ENCODE measurements around the gene ACTBL2. TPM values are rescaled to one million over a fixed set of nuclear protein-coding genes. Genes with fewer than 3 reads are reported as not detected.

ACTBL2 gene
- 0.99 and 1.0 TPM in 2 replicates for polyA plus RNA-seq (2012; rRNA removed)
- polyA plus RNA-seq (2012; cell fraction: cytosol; rRNA removed), result 0.80 and 0.85 TPM in 2 replicates
- polyA plus RNA-seq (2012; cell fraction: nucleus; rRNA removed), result 0.65 and 1.1 TPM in 2 replicates

DNA sequence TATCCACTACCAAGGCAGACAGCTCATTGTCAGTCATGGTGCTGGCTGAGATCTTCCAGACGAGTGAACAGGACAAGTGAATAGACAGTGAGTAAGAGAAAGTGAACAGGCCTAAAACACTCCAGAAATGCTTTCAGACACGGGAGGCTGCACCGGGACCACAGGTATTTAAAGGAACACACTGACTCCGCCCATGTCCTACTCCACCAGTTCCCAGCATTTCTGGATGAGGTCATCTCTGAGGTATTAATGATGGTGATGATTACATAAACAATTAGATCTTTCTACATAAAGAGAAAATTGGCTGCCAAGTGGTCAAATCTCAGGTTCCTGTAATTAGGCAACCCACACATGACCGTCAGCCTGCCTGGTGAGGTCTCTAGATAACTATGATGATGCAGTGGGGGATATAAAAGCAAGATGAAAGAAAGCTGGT is at the start of gene ACTBL2:
ACTBL2 (minus strand) TSS at position 141 of the 436 bp plus-strand sequence; CDS start at position 37, 104 bp downstream.
- Histone ChIP-seq H3K36me3 (replicated peaks in 1 of 2; ENCODE audit: control insufficient read depth in 1 of 2, insufficient read depth in 2 of 2, low read length in 1 of 2) (no peaks in the 10 kb centered on the region), H3K4me1 (ENCODE audit: control insufficient read depth in 1 of 2, insufficient read depth in 2 of 2, low read depth in 1 of 2, low read length in 1 of 2) (peaks cover 3 to 6% of the 10 kb centered on the region in 2 experiments), H3K4me3 (ENCODE audit: low read depth in 2 of 2, low read length in 1 of 2) (no peak within 1 kb of the TSS), H3K9ac (no peak within 1 kb of the TSS), H2AFZ (ENCODE audit: low read depth) (no peak within 1 kb of the TSS), H3K9me3 (no peaks in the 10 kb centered on the region), H3K79me2 (ENCODE audit: insufficient read depth) (no peaks in the 10 kb centered on the region), H3K4me2 (no peak within 1 kb of the TSS), H3K9me2 (no peaks in the 10 kb centered on the region), H4K20me1 (ENCODE audit: insufficient read depth) (no peaks in the 10 kb centered on the region), H3F3A (replicated peaks; ENCODE audit: insufficient read depth) (peaks cover 3% of the 10 kb centered on the region), H3K27ac (ENCODE audit: low read depth in 2 of 2, low read length in 1 of 2) (no peak within 1 kb of the TSS), H3K27me3 (ENCODE audit: insufficient read depth) (no peaks in the 10 kb centered on the region)
- POLR2A ChIA-PET, result no interaction called here
- TF ChIP-seq TAF1 (IDR thresholded peaks at IDR 0.05; ENCODE audit: borderline replicate concordance, low read depth, low read length) (no peak), ELF1 (IDR thresholded peaks at IDR 0.05) (no peak), PBX3 (IDR thresholded peaks at IDR 0.05) (peak; percentile 56), RXRA (IDR thresholded peaks at IDR 0.05; ENCODE audit: borderline replicate concordance, low read depth) (no peak), NFIC (IDR thresholded peaks at IDR 0.05; ENCODE audit: borderline replicate concordance) (no peak), POLR2AphosphoS5 (IDR thresholded peaks at IDR 0.05; ENCODE audit: low read depth, low read length) (no peak), TCF12 (IDR thresholded peaks at IDR 0.05) (peak; percentile 66), FOXJ3 (CRISPR knock-in tag; IDR thresholded peaks at IDR 0.05) (no peak), IRF3 (IDR thresholded peaks at IDR 0.05; ENCODE audit: low read depth, low read length) (no peak), FOXM1 (IDR thresholded peaks at IDR 0.05; ENCODE audit: low read depth) (no peak), MAX (IDR thresholded peaks at IDR 0.05; ENCODE audit: low read depth) (no peak)
- CTCF ChIA-PET, result interaction anchor here (1.3 to 2.2 kb wide), 2 partner anchors 10 to 189 kb away, joined by 3 to 6 read pairs; no protein-coding TSS in a partner anchor
- WGBS (ENCODE audit: low lambda C conversion rate), result 71% methylated on average over 5 of the region's 5 CpGs
- DNase-seq, result no peak

- H3K4me2 ChIP-seq, result no peak overlapping the region
- H3K4me1 ChIP-seq (ENCODE audit: control insufficient read depth in 1 of 2, insufficient read depth in 2 of 2, low read depth in 1 of 2, low read length in 1 of 2), result no peaks in the 10 kb centered on the region; a peak in 1 of 4 replicates
- no peaks in the 10 kb centered on the region for H3K9me2 ChIP-seq
- no peaks in the 10 kb centered on the region for H3K79me2 ChIP-seq (ENCODE audit: insufficient read depth)
- no peak overlapping the region for H2AFZ ChIP-seq (ENCODE audit: low read depth)
- ChIA-PET POLR2A (no interaction called here), CTCF (no interaction called here)
- H3K27me3 ChIP-seq (ENCODE audit: insufficient read depth), result no peaks in the 10 kb centered on the region
- no peak for DNase-seq
- no peak overlapping the region for H3K9ac ChIP-seq
- no peaks in the 10 kb centered on the region for H4K20me1 ChIP-seq (ENCODE audit: insufficient read depth)
- no peaks in the 10 kb centered on the region for H3K36me3 ChIP-seq (replicated peaks in 1 of 2; ENCODE audit: control insufficient read depth in 1 of 2, insufficient read depth in 2 of 2, low read length in 1 of 2)
- no peaks in the 10 kb centered on the region for H3F3A ChIP-seq (replicated peaks; ENCODE audit: insufficient read depth)
- no peak for TF ChIP-seq SIN3A (IDR thresholded peaks at IDR 0.05; ENCODE audit: borderline replicate concordance, low read depth, low read length)
- TF ChIP-seq, protein P1, sequence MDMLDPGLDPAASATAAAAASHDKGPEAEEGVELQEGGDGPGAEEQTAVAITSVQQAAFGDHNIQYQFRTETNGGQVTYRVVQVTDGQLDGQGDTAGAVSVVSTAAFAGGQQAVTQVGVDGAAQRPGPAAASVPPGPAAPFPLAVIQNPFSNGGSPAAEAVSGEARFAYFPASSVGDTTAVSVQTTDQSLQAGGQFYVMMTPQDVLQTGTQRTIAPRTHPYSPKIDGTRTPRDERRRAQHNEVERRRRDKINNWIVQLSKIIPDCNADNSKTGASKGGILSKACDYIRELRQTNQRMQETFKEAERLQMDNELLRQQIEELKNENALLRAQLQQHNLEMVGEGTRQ (IDR thresholded peaks at IDR 0.05; ENCODE audit: borderline replicate concordance, low read depth, low read length), result no peak
- no peak for TF ChIP-seq ELF1 (IDR thresholded peaks at IDR 0.05)
- TF ChIP-seq NFIC (IDR thresholded peaks at IDR 0.05; ENCODE audit: borderline replicate concordance), result no peak
- TF ChIP-seq YY1 (IDR thresholded peaks at IDR 0.05; ENCODE audit: low read depth), result no peak
- no peak for TF ChIP-seq RAD21 (IDR thresholded peaks at IDR 0.05; ENCODE audit: low read length)
- TF ChIP-seq EZH2phosphoT487 (IDR thresholded peaks at IDR 0.05; ENCODE audit: borderline replicate concordance, low read depth), result no peak
- no peak for TF ChIP-seq FOXM1 (IDR thresholded peaks at IDR 0.05; ENCODE audit: low read depth)
- TF ChIP-seq FOSL2 (IDR thresholded peaks at IDR 0.05; ENCODE audit: borderline replicate concordance, low read depth), result no peak
- no peak for TF ChIP-seq SMC3 (IDR thresholded peaks at IDR 0.05; ENCODE audit: low read depth, low read length)
- TF ChIP-seq FOXJ3 (CRISPR knock-in tag; IDR thresholded peaks at IDR 0.05), result no peak
- TF ChIP-seq RFX5 (IDR thresholded peaks at IDR 0.05; ENCODE audit: low read length), result no peak
- no peak for TF ChIP-seq NRF1 (IDR thresholded peaks at IDR 0.05; ENCODE audit: low read depth, low read length)
- TF ChIP-seq TAF1 (IDR thresholded peaks at IDR 0.05; ENCODE audit: borderline replicate concordance, low read depth, low read length), result no peak
- no peak for TF ChIP-seq JUND (IDR thresholded peaks at IDR 0.05)
- TF ChIP-seq TCF12 (IDR thresholded peaks at IDR 0.05), result no peak
- H3K9me3 ChIP-seq, result no peaks in the 10 kb centered on the region
- 88% methylated on average over 1 of the region's 1 CpG for WGBS (ENCODE audit: low lambda C conversion rate)
- no peak overlapping the region for H3K4me3 ChIP-seq (ENCODE audit: low read depth in 2 of 2, low read length in 1 of 2)
- H3K27ac ChIP-seq (ENCODE audit: low read depth in 2 of 2, low read length in 1 of 2), result no peak overlapping the region
Measured at GRCh38 chr5:57531333-57531732, 48.7 kb upstream of the ACTBL2 start.
